Measurements from ENCODE around the gene PTPRD.

The PTPRD gene

DNA sequence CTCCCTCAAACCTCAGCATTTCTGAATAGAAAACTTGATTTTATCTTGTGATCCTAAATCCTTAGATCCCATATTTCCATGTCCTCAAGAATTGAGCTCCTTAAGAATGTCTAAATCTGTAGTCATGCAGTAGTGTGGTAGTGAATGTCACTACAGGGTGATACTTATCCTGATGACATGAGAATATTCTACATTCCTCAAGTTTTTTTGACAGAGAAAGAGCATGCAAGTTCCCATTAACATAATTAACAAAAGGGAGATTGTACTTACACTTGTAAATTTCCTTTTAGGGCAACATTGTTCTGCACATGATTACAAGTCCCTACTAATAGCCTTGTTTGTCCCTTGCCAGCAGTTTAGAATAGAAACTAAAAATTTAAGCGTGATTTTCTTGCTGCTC lies 352.3 kb downstream of the PTPRD start:
- no peak for DNase-seq

DNA sequence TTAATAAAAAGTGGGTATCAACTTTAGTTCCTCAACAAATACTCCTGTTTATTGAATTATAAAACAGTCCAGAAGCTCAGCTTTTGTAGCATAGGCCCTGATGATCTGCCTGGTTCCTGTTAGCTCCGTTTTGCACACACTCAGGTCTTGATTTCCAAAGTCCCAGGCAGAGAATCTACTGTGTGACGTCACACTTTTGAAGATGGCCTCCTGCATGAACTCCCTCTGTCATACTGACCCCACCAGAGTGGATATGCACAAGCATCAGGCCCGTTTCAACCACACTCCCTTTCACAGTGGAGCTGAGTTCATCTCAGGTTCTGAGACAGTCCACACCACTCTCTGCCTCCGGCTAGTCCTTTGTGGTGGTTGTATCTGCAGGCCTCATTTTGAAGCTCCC lies 353.1 kb downstream of the PTPRD start:
- DNase-seq, result no peak

- no peak for DNase-seq
These were observed 357.0 kb downstream of the PTPRD start for GRCh38 chr9:10255758-10256157.

DNA sequence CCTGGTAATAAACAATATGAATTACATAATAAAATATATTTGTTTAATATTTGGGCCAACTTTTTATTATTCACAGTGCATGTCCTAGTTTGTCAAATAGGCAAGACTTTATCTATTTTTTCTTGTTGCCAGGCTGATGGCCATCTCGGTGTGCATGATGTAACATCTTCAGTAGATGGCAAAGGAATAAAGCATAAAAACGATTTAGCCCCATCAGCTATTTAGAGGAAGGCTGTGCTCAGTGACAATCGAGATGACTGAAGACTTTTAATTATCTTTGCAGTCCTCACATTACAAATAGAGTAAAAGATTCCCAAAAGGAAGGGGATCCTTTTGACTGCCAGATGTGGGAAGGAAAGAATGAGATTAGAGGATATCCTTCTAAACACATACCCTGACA lies 358.5 kb downstream of the PTPRD start:
- no peak for DNase-seq

DNA sequence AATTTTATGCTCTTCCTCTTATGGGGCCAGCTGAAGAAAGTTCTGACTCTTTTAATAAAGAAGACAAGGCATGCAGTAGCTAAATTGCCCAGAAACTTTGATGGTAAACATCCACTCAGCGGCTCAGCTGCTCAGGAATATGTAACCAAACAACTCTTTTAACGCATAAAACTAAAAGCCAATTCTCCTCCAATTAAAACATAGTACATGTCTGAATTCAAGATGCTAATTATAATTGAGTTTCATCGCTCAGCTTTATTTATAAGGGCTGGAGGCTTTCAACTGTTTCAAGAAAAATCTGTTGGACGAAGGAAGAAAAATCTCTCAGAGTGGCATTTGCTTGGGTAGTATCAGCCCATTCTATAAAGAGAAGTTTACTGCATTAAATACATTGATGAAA lies 359.5 kb downstream of the PTPRD start:
- DNase-seq, result no peak

GRCh38 chr9:10252174-10252573 lies 360.6 kb downstream of the PTPRD start:
- DNase-seq, result no peak

GRCh38 chr9:10251490-10251889 lies 361.3 kb downstream of the PTPRD start:
- DNase-seq, result no peak

DNA sequence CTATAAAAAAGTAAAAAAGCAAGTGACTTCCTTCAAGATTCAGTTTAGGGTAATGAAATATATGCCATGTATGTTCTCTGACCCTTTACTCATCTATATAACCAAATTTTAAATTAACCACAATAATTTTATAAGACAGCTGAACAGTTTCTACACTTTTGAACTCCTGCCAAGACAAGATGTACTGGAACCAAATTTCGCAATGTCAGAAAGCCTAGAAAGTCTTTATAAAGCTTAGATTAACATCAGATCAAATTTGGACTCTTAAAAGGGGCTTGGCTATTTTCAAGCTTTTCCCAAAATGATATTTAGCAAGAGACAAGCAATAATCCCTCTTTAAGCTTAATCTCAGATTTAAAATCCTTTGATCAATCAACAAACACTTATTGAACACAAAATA lies 362.6 kb downstream of the PTPRD start:
- DNase-seq, result no peak

DNA sequence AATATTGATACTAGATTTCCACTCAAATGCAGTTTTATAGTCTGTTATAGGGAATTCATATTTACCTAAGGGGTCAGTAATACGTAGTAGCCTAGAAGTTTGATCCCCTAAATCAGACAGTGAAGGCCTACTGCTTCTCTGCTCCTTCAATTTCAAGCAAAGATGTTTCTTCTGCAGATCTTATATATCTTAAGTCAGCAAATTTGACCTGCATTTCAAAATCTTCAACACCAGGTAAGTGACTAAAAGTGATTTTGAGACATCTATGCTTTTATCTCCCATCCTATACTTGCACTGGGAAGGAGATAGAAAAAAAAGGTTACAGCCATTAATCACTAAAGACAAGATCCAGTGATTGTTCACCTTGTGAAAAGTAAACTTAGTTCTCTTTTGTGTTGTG lies 363.9 kb downstream of the PTPRD start:
- DNase-seq, result no peak

- no peak for DNase-seq
These were observed 370.5 kb downstream of the PTPRD start for GRCh38 chr9:10242255-10242654.

DNA sequence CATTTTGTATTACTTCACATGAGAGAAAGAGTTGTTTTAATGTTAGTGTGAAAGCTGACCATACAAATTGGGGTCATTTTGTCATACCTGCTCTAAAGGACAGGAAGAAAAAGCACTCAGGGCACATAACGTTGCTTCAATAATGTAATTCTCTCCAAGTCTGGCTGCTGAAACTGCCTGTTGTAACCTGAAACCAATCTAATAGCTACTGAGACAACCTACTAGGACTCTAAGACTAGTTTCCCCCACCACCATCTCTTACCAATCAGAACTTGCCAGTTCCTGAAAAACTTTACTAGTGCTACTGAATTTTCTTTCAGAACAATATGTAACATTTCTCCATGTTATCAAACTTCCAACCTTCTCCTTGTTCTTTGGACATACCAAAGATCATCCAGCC lies 374.7 kb downstream of the PTPRD start:
- DNase-seq, result no peak

DNA sequence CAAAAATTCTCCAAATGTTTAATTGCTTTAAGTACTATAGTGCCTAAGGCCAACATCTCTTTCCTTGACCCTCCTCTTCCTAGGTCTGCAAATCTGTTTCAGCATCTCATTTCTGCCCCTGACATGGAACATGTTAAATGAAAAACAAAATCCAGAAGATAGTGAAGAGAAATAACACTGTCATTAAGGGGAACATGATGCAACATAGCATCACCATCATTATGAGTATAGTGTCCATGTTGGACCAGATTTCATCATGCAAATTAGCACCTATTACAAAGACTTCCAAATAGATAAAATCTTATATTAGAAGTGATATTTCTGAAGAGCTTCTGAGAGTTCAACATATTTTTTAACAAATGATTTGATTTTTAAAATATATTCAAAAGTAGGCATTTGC lies 375.2 kb downstream of the PTPRD start:
- DNase-seq, result no peak

DNA sequence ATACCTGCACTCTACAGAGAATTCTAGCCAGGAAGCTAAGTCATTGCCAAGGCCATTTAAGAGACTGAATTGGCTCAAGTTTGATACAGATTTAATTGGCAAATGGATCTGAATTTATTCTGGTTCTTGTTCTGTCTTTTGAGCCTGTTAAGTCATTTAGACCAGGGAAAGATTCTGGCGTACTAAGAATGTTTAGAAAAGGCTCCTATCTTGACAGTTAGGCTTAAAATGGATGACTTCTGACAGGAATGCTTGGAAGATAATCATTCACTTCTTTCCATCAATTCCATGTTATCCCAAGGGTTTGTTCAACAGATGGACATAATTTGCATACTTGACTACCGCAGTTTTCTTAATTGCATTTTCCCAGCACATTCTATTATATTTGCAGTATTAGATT lies 376.6 kb downstream of the PTPRD start:
- no peak for DNase-seq

DNA sequence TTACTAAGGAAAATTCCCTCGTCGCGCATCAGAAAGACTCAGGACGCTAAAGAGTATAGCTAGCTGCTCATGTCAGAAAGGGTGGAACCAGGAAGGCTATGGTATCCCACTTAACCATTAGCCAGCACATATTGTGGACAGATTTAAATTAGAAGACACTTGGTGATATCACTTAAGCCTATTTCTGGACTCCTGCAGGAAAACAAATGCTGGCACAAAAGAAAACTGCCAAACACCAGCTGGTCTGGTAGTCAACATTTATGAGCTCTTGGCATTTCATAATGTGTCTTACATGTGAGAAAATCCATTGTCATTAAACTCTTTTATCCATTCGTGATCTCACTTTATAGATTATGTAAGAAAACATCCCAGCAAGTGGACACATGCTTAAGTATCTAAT lies 377.4 kb downstream of the PTPRD start:
- DNase-seq, result no peak

DNA sequence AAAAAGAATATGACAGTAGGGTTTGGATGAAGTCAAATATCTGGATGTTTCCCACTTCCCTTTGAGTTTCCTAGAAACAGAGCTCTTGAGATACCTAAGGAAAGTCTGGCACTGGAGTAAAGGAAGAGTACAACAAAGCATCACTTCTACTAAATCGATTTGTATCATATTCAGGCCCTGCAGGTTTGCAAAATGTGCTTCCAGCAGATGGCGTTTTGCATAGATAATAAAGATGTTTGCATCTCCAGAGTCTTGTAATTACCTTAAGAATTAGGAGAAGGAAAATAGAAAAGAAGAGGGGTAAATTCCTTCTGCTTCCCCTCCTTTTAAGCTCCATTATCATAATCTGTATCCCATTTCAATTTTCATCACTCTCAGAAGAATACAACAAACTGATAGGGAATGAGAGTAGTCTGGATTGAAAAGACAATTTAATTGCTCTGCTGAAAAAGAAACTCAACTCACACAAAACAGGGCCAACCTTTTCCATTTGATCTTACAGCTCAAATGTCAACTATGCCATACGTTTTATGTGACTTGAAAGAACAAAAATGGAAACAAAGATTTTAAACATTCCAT lies 380.4 kb downstream of the PTPRD start:
- DNase-seq, result peak in 1 of 2 experiments; percentile 51

- no peak for DNase-seq
These were observed 382.3 kb downstream of the PTPRD start for GRCh38 chr9:10230512-10230911.

DNA sequence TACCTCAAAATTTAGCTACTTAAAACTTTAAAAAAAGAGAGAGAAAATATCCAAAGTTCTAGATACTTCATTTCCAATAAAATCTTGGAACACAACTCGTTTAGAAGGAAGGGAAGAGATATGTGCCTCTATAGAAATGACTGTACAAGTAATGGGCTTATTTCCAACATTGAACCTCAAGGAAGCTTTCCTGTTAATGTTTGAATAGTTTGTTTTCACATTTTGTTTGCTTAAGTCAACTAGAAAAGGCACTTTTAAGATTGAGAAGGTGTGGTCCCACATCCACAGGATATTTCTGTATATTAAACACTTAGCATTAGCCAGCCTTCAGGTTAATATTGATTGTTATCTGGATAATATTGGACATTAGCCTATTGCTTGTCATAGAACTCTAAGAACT lies 384.7 kb downstream of the PTPRD start:
- no peak for DNase-seq

GRCh38 chr9:10226996-10227395 lies 385.8 kb downstream of the PTPRD start:
- DNase-seq, result no peak

- no peak for DNase-seq
These were observed 400.1 kb downstream of the PTPRD start for GRCh38 chr9:10212702-10213101.

GRCh38 chr9:10208691-10209069 lies 404.1 kb downstream of the PTPRD start:
- peak in 1 of 2 experiments; percentile 1 for DNase-seq

GRCh38 chr9:10204276-10204675 lies 408.5 kb downstream of the PTPRD start:
- no peak for DNase-seq

GRCh38 chr9:10173561-10173960 lies 439.2 kb downstream of the PTPRD start:
- DNase-seq, result peak in 1 of 2 experiments; percentile 10

- DNase-seq, result peak in 1 of 2 experiments; percentile 7
These were observed 440.3 kb downstream of the PTPRD start for GRCh38 chr9:10172476-10172875.

DNA sequence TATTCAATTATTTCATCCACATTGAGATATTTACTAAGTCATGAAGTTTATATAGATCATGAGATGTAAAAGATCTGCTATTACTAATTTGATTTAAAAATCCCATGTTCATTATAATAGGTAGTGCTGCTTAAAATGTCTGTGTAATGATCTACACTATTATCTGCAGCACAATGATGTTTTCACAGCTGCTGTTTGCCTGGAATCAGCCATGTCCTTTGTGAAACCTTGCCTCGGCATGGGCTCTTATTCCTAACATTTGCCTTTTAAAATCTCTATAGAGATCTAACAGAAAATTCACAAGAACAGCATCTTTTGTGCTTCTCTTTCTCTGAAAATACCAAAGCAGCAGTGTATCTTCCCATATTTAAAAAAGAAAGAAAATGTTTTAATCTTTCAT lies 444.6 kb downstream of the PTPRD start:
- DNase-seq, result no peak

GRCh38 chr9:10148796-10149195 lies 464.0 kb downstream of the PTPRD start:
- no peak for DNase-seq

All from NCI-H524 (cell line).